KOPT-K1 (cell line): Measurements from ENCODE around the gene SSPN.
"Not testable (repeated sequence)": the region's sequence is repeated elsewhere in the genome, so short reads cannot be mapped to it uniquely, and the experiment has no call there.

Source experiments
- H3K27ac ChIP-seq: fragments of 200-600 bp; sonication (generic); 2 replicates; pipeline ENCODE4 v1.5.1; 2016; ENCODE audit warnings: antibody characterized with exemption, mild to moderate bottlenecking, low read depth, low read length; ENCODE audit not compliant: poor library complexity, severe bottlenecking
- H3K36me3 ChIP-seq: fragments of 200-600 bp; sonication (generic); 2 replicates; pipeline ENCODE4 v1.5.1; 2017; ENCODE audit warnings: antibody characterized with exemption, mild to moderate bottlenecking, low read length, moderate library complexity; ENCODE audit not compliant: insufficient read depth
- H3K9me3 ChIP-seq: fragments of 200-600 bp; sonication (generic); 2 replicates; pipeline ENCODE4 v1.5.1; 2017; ENCODE audit warnings: antibody characterized with exemption, low read length, mild to moderate bottlenecking; ENCODE audit not compliant: insufficient read depth, poor library complexity, severe bottlenecking

The SSPN gene

GRCh38 chr12:26233631-26234030 is 38.3 kb downstream of the SSPN start:
- Histone ChIP-seq H3K36me3 (no peaks in the 10 kb centered on the region), H3K27ac (no peak overlapping the region), H3K9me3 (no peaks in the 10 kb centered on the region)

GRCh38 chr12:26235465-26235864 is 40.1 kb downstream of the SSPN start:
- H3K27ac ChIP-seq, H3K9me3 ChIP-seq, H3K36me3 ChIP-seq: not testable (repeated sequence)

- Histone ChIP-seq H3K27ac (no peak overlapping the region), H3K9me3 (no peaks in the 10 kb centered on the region), H3K36me3 (no peaks in the 10 kb centered on the region)
Measured at GRCh38 chr12:26238341-26239121, 43.2 kb downstream of the SSPN start.

GRCh38 chr12:26239122-26239851 is 43.9 kb downstream of the SSPN start:
- Histone ChIP-seq H3K27ac (no peak overlapping the region), H3K9me3 (no peaks in the 10 kb centered on the region), H3K36me3 (no peaks in the 10 kb centered on the region)

GRCh38 chr12:26239852-26240815 is 44.8 kb downstream of the SSPN start:
- Histone ChIP-seq H3K36me3 (no peaks in the 10 kb centered on the region), H3K27ac (no peak overlapping the region), H3K9me3 (no peaks in the 10 kb centered on the region)

- Histone ChIP-seq H3K36me3 (no peaks in the 10 kb centered on the region), H3K27ac (no peak overlapping the region), H3K9me3 (no peaks in the 10 kb centered on the region)
Measured at GRCh38 chr12:26241080-26241479, 45.7 kb downstream of the SSPN start.

- H3K27ac ChIP-seq = no peak overlapping the region
- no peaks in the 10 kb centered on the region for H3K36me3 ChIP-seq
- no peaks in the 10 kb centered on the region for H3K9me3 ChIP-seq
Measured at GRCh38 chr12:26242683-26243082, 47.3 kb downstream of the SSPN start.

GRCh38 chr12:26244503-26244902 is 49.1 kb downstream of the SSPN start:
- no peaks in the 10 kb centered on the region for H3K36me3 ChIP-seq
- no peak overlapping the region for H3K27ac ChIP-seq
- H3K9me3 ChIP-seq = no peaks in the 10 kb centered on the region

GRCh38 chr12:26245175-26245942 is 50.0 kb downstream of the SSPN start:
- Histone ChIP-seq H3K27ac (no peak overlapping the region), H3K9me3 (no peaks in the 10 kb centered on the region), H3K36me3 (no peaks in the 10 kb centered on the region)

GRCh38 chr12:26246483-26247164 is 51.3 kb downstream of the SSPN start:
- no peaks in the 10 kb centered on the region for H3K36me3 ChIP-seq
- no peak overlapping the region for H3K27ac ChIP-seq
- H3K9me3 ChIP-seq = no peaks in the 10 kb centered on the region

GRCh38 chr12:26247873-26248272 is 52.5 kb downstream of the SSPN start:
- no peak overlapping the region for H3K27ac ChIP-seq
- H3K9me3 ChIP-seq = no peaks in the 10 kb centered on the region
- no peaks in the 10 kb centered on the region for H3K36me3 ChIP-seq

- Histone ChIP-seq H3K9me3 (peaks cover 6% of the 10 kb centered on the region), H3K27ac (no peak overlapping the region), H3K36me3 (no peaks in the 10 kb centered on the region)
Measured at GRCh38 chr12:26250801-26251200, 55.4 kb downstream of the SSPN start.

- Histone ChIP-seq H3K9me3 (peaks cover 14% of the 10 kb centered on the region), H3K36me3 (no peaks in the 10 kb centered on the region), H3K27ac (no peak overlapping the region)
Measured at GRCh38 chr12:26251600-26251999, 56.2 kb downstream of the SSPN start.

GRCh38 chr12:26252946-26253345 is 57.6 kb downstream of the SSPN start:
- H3K9me3 ChIP-seq = peaks cover 22% of the 10 kb centered on the region
- no peak overlapping the region for H3K27ac ChIP-seq
- H3K36me3 ChIP-seq = no peaks in the 10 kb centered on the region
